Measurements from ENCODE around the gene GRK1.
A peak's percentile ranks its signal among the peaks of the same experiment; 100 is the strongest.

Gene GRK1

GRCh38 chr13:113666951-113667701 lies at the start of gene GRK1:
Gene GRK1 (plus strand): TSS chr13:113667219. CDS start chr13:113667387, 168 bp downstream.
- H3K4me1 Mint-ChIP-seq = peaks cover 19% of the 10 kb centered on the region
- H3K27me3 Mint-ChIP-seq (ENCODE audit: low read depth, poor library complexity) = peaks cover 3% of the 10 kb centered on the region
- peaks cover 7% of the 10 kb centered on the region for H3K9me3 Mint-ChIP-seq
- H3K36me3 Mint-ChIP-seq (ENCODE audit: low read depth) = no peaks in the 10 kb centered on the region
- H3K27ac Mint-ChIP-seq = peak within 1 kb of the TSS; percentile 91
- DNase-seq = no peak
- TF ChIP-seq, protein P1, sequence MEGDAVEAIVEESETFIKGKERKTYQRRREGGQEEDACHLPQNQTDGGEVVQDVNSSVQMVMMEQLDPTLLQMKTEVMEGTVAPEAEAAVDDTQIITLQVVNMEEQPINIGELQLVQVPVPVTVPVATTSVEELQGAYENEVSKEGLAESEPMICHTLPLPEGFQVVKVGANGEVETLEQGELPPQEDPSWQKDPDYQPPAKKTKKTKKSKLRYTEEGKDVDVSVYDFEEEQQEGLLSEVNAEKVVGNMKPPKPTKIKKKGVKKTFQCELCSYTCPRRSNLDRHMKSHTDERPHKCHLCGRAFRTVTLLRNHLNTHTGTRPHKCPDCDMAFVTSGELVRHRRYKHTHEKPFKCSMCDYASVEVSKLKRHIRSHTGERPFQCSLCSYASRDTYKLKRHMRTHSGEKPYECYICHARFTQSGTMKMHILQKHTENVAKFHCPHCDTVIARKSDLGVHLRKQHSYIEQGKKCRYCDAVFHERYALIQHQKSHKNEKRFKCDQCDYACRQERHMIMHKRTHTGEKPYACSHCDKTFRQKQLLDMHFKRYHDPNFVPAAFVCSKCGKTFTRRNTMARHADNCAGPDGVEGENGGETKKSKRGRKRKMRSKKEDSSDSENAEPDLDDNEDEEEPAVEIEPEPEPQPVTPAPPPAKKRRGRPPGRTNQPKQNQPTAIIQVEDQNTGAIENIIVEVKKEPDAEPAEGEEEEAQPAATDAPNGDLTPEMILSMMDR (IDR thresholded peaks at IDR 0.05) = no peak
- no peak within 1 kb of the TSS for H3K4me3 Mint-ChIP-seq

GRCh38 chr13:113617961-113618360 lies 49.1 kb upstream of the GRK1 start:
- TF ChIP-seq, protein P1 (IDR thresholded peaks at IDR 0.05) = no peak
- no peak for DNase-seq
- Mint-ChIP-seq H3K27me3 (ENCODE audit: low read depth, poor library complexity) (peaks cover 3% of the 10 kb centered on the region), H3K36me3 (ENCODE audit: low read depth) (peaks cover 45% of the 10 kb centered on the region), H3K27ac (no peak overlapping the region), H3K9me3 (peaks cover 18% of the 10 kb centered on the region), H3K4me3 (no peak overlapping the region), H3K4me1 (peaks cover 27% of the 10 kb centered on the region)

DNA sequence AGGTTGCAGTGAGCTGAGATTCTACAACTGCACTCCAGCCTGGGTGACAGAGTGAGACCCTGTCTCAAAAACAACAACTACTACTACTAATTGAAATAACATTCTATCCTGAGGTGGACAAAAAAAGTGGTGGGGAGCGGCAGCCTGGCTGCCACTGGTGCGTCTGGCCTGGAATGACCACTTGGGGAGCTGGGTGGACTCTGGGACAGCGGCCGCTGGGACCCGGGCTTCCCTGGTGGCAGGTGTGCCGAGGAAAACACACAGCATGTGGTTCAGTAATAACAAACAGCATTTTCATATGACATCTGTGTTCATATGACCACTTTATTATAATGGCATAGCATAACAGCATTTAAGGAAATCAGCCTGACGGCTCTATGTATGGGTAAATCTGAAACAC lies 48.6 kb upstream of the GRK1 start:
- Mint-ChIP-seq H3K9me3 (peaks cover 21% of the 10 kb centered on the region), H3K4me3 (no peak overlapping the region), H3K36me3 (ENCODE audit: low read depth) (peaks cover 50% of the 10 kb centered on the region), H3K27me3 (ENCODE audit: low read depth, poor library complexity) (peaks cover 3% of the 10 kb centered on the region), H3K4me1 (peaks cover 27% of the 10 kb centered on the region), H3K27ac (peak overlapping the region; percentile 79)
- no peak for DNase-seq
- TF ChIP-seq, protein P1 (IDR thresholded peaks at IDR 0.05) = no peak

DNA sequence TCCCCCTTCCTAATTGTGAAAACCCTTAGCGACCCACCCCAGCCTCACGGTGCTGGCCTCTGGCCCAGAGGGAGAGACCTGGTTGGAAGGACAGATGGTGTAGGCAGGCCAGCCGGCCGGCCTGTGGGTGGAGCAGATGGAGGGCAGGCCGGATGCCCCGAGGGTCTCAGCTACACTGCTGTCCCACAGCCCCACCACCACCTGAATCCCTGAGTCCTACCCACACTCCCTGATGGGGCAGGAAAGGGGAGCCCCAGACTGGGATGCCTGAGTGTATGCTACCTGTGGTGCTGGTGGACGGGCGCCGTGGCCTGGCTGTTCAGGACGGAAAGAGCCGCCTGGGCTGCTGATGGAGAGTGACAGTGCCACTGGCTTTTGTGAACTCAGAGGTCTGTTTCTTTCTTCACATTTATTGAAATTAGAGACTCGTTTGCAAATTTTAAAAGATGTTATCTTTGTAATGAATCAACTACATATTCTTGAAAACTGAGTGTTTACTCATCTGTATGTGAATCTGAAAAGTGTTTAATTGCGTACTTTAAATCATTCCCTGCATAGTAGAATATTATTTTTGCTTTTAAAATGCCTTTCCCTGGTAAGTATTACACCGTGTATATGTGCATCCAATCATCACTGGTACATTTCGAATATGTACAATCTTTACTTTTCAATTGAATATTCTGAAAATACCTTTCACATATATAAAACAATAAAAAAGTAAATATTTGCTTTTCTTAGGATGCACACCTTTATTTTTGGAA lies 46.8 kb upstream of the GRK1 start:
- H3K4me3 Mint-ChIP-seq = no peak overlapping the region
- H3K9me3 Mint-ChIP-seq = peaks cover 26% of the 10 kb centered on the region
- peaks cover 6% of the 10 kb centered on the region for H3K27me3 Mint-ChIP-seq (ENCODE audit: low read depth, poor library complexity)
- peaks cover 68% of the 10 kb centered on the region for H3K36me3 Mint-ChIP-seq (ENCODE audit: low read depth)
- no peak overlapping the region for H3K27ac Mint-ChIP-seq
- peaks cover 27% of the 10 kb centered on the region for H3K4me1 Mint-ChIP-seq
- no peak for DNase-seq
- TF ChIP-seq, protein P1 (IDR thresholded peaks at IDR 0.05) = no peak

GRCh38 chr13:113621046-113621445 lies 46.0 kb upstream of the GRK1 start:
- H3K9me3 Mint-ChIP-seq = peaks cover 29% of the 10 kb centered on the region
- TF ChIP-seq, protein P1 (IDR thresholded peaks at IDR 0.05) = no peak
- peaks cover 76% of the 10 kb centered on the region for H3K36me3 Mint-ChIP-seq (ENCODE audit: low read depth)
- no peak for DNase-seq
- peaks cover 26% of the 10 kb centered on the region for H3K4me1 Mint-ChIP-seq
- H3K4me3 Mint-ChIP-seq = no peak overlapping the region
- no peak overlapping the region for H3K27ac Mint-ChIP-seq
- peaks cover 6% of the 10 kb centered on the region for H3K27me3 Mint-ChIP-seq (ENCODE audit: low read depth, poor library complexity)
